Mesendoderm (in vitro differentiated cells): ENCODE results near the gene KRTAP10-4.
A peak's percentile ranks its signal among the peaks of the same experiment; 100 is the strongest.

ENCODE experiments used
- DNase-seq: peaks from one replicate; pipeline ENCODE4 v3.0.0; 2013
- H2AK5ac ChIP-seq: 2 replicates; pipeline ENCODE4 v1.6.1; 2013; ENCODE audit warnings: low read length, inconsistent platforms
- H2BK120ac ChIP-seq: 2 replicates; pipeline ENCODE4 v1.6.1; 2013; ENCODE audit warnings: low read depth, mild to moderate bottlenecking, low read length, moderate library complexity, mixed read lengths
- H2BK15ac ChIP-seq: replicated peaks from 2 replicates; pipeline ENCODE4 v1.6.1; 2013; ENCODE audit warnings: low read depth, mild to moderate bottlenecking, moderate library complexity
- H2BK5ac ChIP-seq: 2 replicates; pipeline ENCODE4 v1.6.1; 2013; ENCODE audit warnings: low read length, inconsistent platforms
- H3K18ac ChIP-seq: 2 replicates; pipeline ENCODE4 v1.6.1; 2013; ENCODE audit warnings: mild to moderate bottlenecking, low read length, mixed read lengths
- H3K23ac ChIP-seq: one replicate; pipeline ENCODE4 v1.6.1; 2013; ENCODE audit warnings: low read length
- H3K27ac ChIP-seq: 2 replicates; pipeline ENCODE4 v1.5.1; 2013; ENCODE audit warnings: low read depth, mild to moderate bottlenecking, inconsistent platforms, low read length, moderate library complexity
- H3K27me3 ChIP-seq: 2 replicates; pipeline ENCODE4 v1.6.1; 2013; ENCODE audit warnings: low read length, control low read depth, mild to moderate bottlenecking, inconsistent platforms; ENCODE audit not compliant: insufficient read depth, poor library complexity
- H3K36me3 ChIP-seq: 2 replicates; pipeline ENCODE4 v1.6.1; 2013; ENCODE audit warnings: low read length, inconsistent platforms; ENCODE audit not compliant: control insufficient read depth, insufficient read depth
- H3K4ac ChIP-seq: one replicate; pipeline ENCODE4 v1.6.1; 2013; ENCODE audit warnings: low read depth, mild to moderate bottlenecking, low read length, moderate library complexity
- H3K4me1 ChIP-seq: 2 replicates; pipeline ENCODE4 v1.6.1; 2013; ENCODE audit warnings: low read depth, low read length, inconsistent platforms; ENCODE audit not compliant: control insufficient read depth
- H3K4me2 ChIP-seq: 2 replicates; pipeline ENCODE4 v1.6.1; 2013; ENCODE audit warnings: low read length
- H3K4me3 ChIP-seq: 2 replicates; pipeline ENCODE4 v1.5.1; 2013; ENCODE audit warnings: mild to moderate bottlenecking, low read length
- H3K56ac ChIP-seq: one replicate; pipeline ENCODE4 v1.6.1; 2013; ENCODE audit warnings: low read length
- H3K79me1 ChIP-seq: 2 replicates; pipeline ENCODE4 v1.6.1; 2013; ENCODE audit warnings: low read length, inconsistent platforms
- H3K79me2 ChIP-seq: 2 replicates; pipeline ENCODE4 v1.6.1; 2013; ENCODE audit warnings: mild to moderate bottlenecking, low read length; ENCODE audit not compliant: control insufficient read depth, insufficient read depth
- H3K9ac ChIP-seq: 2 replicates; pipeline ENCODE4 v1.6.1; 2013; ENCODE audit warnings: low read length, inconsistent platforms
- H4K5ac ChIP-seq: one replicate; pipeline ENCODE4 v1.6.1; 2013; ENCODE audit warnings: low read length
- H4K8ac ChIP-seq: one replicate; pipeline ENCODE4 v1.6.1; 2013; ENCODE audit warnings: low read depth, mild to moderate bottlenecking, control low read depth, low read length, moderate library complexity
- WGBS: extraction: QIAGEN DNeasy Blood & Tissue Kit; methylation state at CpG from one replicate; pipeline ENCODE4 v1.1.7; 2013; ENCODE audit warnings: low lambda C conversion rate, missing lambda C conversion rate; ENCODE audit not compliant: insufficient coverage; ENCODE audit errors: extremely low coverage; 5-methylcytosine and 5-hydroxymethylcytosine counted together

KRTAP10-4 gene

DNA sequence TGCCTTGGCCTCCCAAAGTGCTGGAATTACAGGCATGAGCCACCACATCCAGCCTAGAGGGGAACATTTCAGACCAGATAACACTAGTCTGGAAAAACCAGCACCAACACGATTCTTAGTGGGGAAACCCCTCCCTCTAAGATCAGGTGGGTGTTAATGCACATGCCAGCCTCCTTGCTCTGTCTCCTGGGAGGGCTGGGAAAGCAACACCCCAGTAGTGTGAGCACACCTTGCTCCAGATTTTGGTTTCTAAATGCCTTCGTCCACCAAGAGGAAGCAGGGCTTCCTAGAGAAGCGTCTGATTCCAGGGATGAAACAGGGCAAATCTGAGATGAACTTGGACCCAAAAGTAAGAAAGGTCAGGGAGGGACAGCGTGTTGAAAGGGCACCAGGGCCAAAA is 2.2 kb upstream of the KRTAP10-4 start:
- H2BK120ac ChIP-seq = no peak overlapping the region
- H3K56ac ChIP-seq = no peak overlapping the region
- H3K23ac ChIP-seq = no peak overlapping the region
- H2BK15ac ChIP-seq = no peak overlapping the region
- H4K8ac ChIP-seq = no peak overlapping the region
- H3K4me2 ChIP-seq = no peak overlapping the region
- no peak overlapping the region for H3K18ac ChIP-seq
- H4K5ac ChIP-seq = no peak overlapping the region
- H3K79me1 ChIP-seq = no peaks in the 10 kb centered on the region
- no peak for DNase-seq
- H3K9ac ChIP-seq = no peak overlapping the region
- no peak overlapping the region for H3K4ac ChIP-seq
- no peaks in the 10 kb centered on the region for H3K4me1 ChIP-seq
- no peak overlapping the region for H3K27ac ChIP-seq
- no peak overlapping the region for H2AK5ac ChIP-seq
- WGBS = no CpG with 5 or more reads among the region's 4 CpGs
- H3K79me2 ChIP-seq = no peaks in the 10 kb centered on the region
- H2BK5ac ChIP-seq = no peak overlapping the region
- no peaks in the 10 kb centered on the region for H3K36me3 ChIP-seq
- no peak overlapping the region for H3K4me3 ChIP-seq
- no peaks in the 10 kb centered on the region for H3K27me3 ChIP-seq

DNA sequence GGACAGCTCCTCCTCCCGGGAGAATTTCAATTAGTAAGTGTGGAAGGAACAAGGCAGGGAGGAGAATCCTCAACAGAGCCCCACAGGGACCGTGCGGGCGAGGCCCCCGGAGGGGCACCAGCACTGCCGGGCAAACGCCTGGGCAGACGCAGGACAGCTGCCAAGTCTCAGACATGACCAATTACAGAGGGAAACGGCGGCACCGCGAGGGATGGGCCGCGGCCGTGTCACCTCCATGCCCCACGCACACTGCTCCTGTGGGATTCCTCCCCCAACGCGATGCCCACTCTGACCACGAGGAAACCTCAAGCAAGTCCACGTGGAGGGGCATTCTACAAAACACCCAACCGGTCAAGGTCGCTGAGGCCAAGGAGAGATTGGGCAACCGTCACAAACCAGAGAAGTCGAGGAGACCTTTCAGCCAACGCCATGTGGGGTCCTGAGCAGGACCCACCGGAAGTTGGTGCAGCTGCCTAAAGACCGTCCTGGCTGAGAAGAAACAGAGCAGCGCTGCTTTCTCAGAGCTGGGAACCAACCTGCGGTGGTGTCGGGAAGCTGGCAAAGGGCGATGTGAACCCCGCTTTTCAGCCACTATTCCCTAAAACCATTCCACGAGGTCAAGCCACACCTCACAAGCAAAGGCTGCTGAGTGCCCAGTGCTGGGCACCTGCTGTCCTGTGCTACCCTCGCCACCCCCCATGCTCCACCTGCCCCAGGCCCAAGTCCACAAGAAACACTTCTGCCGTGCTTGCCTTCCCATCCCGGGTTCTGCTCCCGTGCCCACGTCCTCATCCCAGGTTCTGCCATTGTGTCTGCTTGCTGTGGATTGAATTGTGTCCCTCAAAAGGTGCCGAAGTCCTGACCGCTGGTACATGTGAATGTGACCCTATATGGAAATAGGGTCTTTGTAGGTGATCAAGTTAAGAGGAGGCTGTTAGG is 1.4 kb upstream of the KRTAP10-4 start:
- Histone ChIP-seq H3K27ac (no peak overlapping the region), H3K4me3 (no peak overlapping the region), H3K23ac (no peak overlapping the region), H3K4me1 (no peaks in the 10 kb centered on the region), H3K4me2 (no peak overlapping the region), H3K18ac (no peak overlapping the region), H3K36me3 (no peaks in the 10 kb centered on the region), H3K56ac (no peak overlapping the region), H3K79me1 (no peaks in the 10 kb centered on the region), H3K9ac (no peak overlapping the region), H3K4ac (no peak overlapping the region), H2BK15ac (no peak overlapping the region), H2BK5ac (no peak overlapping the region), H2BK120ac (no peak overlapping the region), H4K5ac (no peak overlapping the region), H3K79me2 (no peaks in the 10 kb centered on the region), H3K27me3 (no peaks in the 10 kb centered on the region), H4K8ac (no peak overlapping the region), H2AK5ac (no peak overlapping the region)
- no CpG with 5 or more reads among the region's 40 CpGs for WGBS
- DNase-seq = no peak

DNA sequence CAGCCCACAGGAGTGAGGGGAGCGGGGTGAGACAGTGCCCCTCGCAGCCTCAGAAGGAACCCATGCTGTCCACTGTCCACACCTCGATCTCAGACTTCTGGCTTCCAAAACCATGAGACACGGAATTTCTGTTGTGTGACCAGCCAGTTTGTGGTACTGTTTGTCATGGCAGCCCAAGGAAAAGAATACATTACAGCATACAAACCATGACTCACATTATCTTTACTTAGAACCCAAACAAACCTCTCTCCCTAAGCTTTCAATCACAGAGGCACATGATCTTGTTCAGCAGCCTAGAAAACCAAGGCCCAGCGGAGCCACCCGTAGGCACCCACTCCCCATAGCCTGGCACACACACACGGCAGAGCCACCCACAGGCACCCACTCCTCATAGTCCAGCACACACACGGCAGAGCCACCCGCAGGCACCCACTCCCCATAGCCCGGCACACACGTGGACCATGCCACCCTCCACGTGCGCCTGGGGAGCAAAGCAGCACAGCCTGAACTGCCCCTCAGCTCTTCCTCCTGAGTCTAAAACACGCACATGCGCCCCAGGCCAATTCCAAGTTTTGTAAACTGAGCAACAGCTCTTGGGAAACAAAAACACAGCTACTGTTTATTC is 458 bp upstream of the KRTAP10-4 start:
- Histone ChIP-seq H3K27ac (no peak overlapping the region), H3K27me3 (no peaks in the 10 kb centered on the region), H3K9ac (no peak overlapping the region), H3K4me2 (no peak overlapping the region), H3K23ac (no peak overlapping the region), H2BK120ac (no peak overlapping the region), H3K18ac (no peak overlapping the region), H3K4me1 (no peaks in the 10 kb centered on the region), H3K36me3 (no peaks in the 10 kb centered on the region), H2AK5ac (no peak overlapping the region), H3K79me2 (no peaks in the 10 kb centered on the region), H2BK15ac (no peak overlapping the region), H3K79me1 (no peaks in the 10 kb centered on the region), H2BK5ac (no peak overlapping the region), H3K4ac (no peak overlapping the region), H3K56ac (no peak overlapping the region), H4K8ac (no peak overlapping the region), H4K5ac (no peak overlapping the region), H3K4me3 (no peak overlapping the region)
- no CpG with 5 or more reads among the region's 15 CpGs for WGBS
- DNase-seq = no peak

DNA sequence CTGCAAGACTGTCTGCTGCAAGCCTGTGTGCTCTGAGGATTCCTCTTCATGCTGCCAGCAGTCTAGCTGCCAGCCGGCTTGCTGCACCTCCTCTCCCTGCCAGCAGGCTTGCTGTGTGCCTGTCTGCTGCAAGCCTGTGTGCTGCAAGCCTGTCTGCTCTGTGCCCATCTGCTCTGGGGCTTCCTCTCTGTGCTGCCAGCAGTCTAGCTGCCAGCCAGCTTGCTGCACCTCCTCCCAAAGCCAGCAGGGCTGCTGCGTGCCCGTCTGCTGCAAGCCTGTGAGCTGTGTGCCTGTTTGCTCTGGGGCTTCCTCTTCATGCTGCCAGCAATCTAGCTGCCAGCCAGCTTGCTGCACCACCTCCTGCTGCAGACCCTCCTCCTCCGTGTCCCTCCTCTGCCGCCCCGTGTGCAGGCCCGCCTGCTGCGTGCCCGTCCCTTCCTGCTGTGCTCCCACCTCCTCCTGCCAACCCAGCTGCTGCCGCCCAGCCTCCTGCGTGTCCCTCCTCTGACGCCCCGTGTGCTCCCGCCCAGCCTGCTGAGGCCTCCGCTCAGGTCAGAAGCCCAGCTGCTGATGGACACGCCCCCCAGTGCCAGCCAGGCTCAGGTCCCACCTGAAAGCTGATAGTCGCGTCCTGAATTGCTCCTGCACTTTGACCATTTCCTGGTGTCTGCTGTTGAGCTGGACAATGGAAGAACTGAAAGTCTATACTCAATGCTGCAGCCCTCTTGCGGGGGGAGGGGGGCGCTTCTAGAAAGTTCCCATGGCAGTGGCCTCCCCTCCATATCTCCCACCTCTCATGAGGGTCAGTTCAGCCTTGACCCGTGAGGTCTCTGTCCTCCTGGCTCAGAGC is 1.2 kb downstream of the KRTAP10-4 start:
- DNase-seq = peak; percentile 11
- Histone ChIP-seq H3K27me3 (no peaks in the 10 kb centered on the region), H3K9ac (no peak overlapping the region), H3K4me3 (no peak overlapping the region), H3K4ac (no peak overlapping the region), H2BK5ac (no peak overlapping the region), H3K56ac (no peak overlapping the region), H3K23ac (no peak overlapping the region), H2AK5ac (no peak overlapping the region), H3K27ac (no peak overlapping the region), H3K79me2 (no peaks in the 10 kb centered on the region), H3K79me1 (no peaks in the 10 kb centered on the region), H4K5ac (no peak overlapping the region), H3K4me1 (no peaks in the 10 kb centered on the region), H2BK15ac (no peak overlapping the region), H2BK120ac (no peak overlapping the region), H3K4me2 (no peak overlapping the region), H3K18ac (no peak overlapping the region), H3K36me3 (no peaks in the 10 kb centered on the region), H4K8ac (no peak overlapping the region)
- no CpG with 5 or more reads among the region's 21 CpGs for WGBS

DNA sequence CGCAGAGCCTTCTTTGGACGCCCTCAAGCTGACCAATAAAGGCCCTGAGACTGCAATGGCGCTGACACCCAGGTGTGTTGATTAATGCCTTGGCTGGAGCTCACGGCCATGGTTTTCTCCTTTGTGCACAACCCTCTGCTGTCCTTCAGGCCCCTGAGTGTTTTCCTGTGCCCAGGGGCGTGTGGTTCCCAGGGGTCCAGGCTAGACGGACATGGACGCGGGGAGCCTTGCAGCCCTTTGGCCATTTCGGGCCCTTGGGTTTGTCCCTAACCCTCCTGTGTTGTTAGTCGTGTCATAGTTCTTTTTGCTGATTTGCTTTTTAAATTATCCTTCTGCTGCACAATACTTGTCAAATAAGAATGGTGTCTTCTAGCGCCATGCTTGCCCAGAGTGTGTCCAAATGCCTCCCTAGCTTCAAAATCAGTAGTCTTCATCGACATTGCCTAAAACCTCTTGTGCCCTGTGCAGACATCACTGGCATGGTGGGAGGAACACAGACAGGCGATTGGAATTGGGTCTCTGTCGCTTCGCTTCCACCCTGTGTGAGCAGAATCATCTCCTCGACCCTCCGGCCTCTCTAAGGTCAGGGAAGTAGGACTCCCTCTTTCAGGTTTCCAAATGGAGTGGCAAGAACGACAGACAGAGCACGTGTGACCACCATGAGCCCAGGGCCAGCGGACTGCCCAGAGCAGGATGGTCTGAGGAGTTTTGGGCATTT is 1.9 kb downstream of the KRTAP10-4 start:
- no peak overlapping the region for H3K4ac ChIP-seq
- H3K18ac ChIP-seq = no peak overlapping the region
- no peak overlapping the region for H4K5ac ChIP-seq
- H3K4me1 ChIP-seq = no peaks in the 10 kb centered on the region
- no peak overlapping the region for H3K23ac ChIP-seq
- H3K79me2 ChIP-seq = no peaks in the 10 kb centered on the region
- no peak overlapping the region for H2BK5ac ChIP-seq
- no peaks in the 10 kb centered on the region for H3K36me3 ChIP-seq
- H3K9ac ChIP-seq = no peak overlapping the region
- no peak for DNase-seq
- no peaks in the 10 kb centered on the region for H3K27me3 ChIP-seq
- no peak overlapping the region for H3K27ac ChIP-seq
- no peak overlapping the region for H2AK5ac ChIP-seq
- H4K8ac ChIP-seq = no peak overlapping the region
- H2BK120ac ChIP-seq = no peak overlapping the region
- no peak overlapping the region for H2BK15ac ChIP-seq
- no CpG with 5 or more reads among the region's 20 CpGs for WGBS
- H3K56ac ChIP-seq = no peak overlapping the region
- H3K4me2 ChIP-seq = no peak overlapping the region
- no peak overlapping the region for H3K4me3 ChIP-seq
- no peaks in the 10 kb centered on the region for H3K79me1 ChIP-seq
